ENCODE results near the gene SCCPDH. TPM values are rescaled to one million over a fixed set of nuclear protein-coding genes. Genes with fewer than 3 reads are reported as not detected.
A peak's percentile ranks its signal among the peaks of the same experiment; 100 is the strongest.

SCCPDH gene
- total RNA-seq, 1 experiment from 2014 or later: 32.2 TPM

GRCh38 chr1:246698466-246699094, 25.6 kb upstream of the SCCPDH start:
- intact Hi-C loops (cut with micrococcal nuclease): loop anchor here (1.0 to 2.0 kb wide), 6 partner anchors 9 to 1546 kb away; partner anchors contain the start of genes CNST, SCCPDH and TFB2M
- Mint-ChIP-seq H3K36me3 (ENCODE audit: insufficient read depth, unreplicated experiment) (no peaks in the 10 kb centered on the region), H3K27ac (ENCODE audit: low read depth, unreplicated experiment) (peak overlapping the region; percentile 76), H3K9me3 (ENCODE audit: unreplicated experiment) (no peaks in the 10 kb centered on the region), H3K4me1 (ENCODE audit: insufficient read depth, unreplicated experiment) (peaks cover 14% of the 10 kb centered on the region), H3K27me3 (ENCODE audit: insufficient read depth, unreplicated experiment) (no peaks in the 10 kb centered on the region), H3K4me3 (ENCODE audit: unreplicated experiment) (peak overlapping the region; percentile 69)
- DNase-seq (ENCODE audit: unreplicated experiment): no peak
- ChIA-PET POLR2A (no interaction called here), CTCF (interaction anchor here (0.6 to 16.3 kb wide), 7 partner anchors 10 to 203 kb away, joined by 3 to 464 read pairs (median 6); no protein-coding TSS in a partner anchor)
- BruUV-seq (replicated peaks): no TSS peak
- no peak for TF ChIP-seq CTCF (IDR thresholded peaks at IDR 0.05; ENCODE audit: unreplicated experiment)

- CTCF ChIA-PET: interaction anchor here (0.7 to 7.1 kb wide), 15 partner anchors 9 to 1394 kb away, joined by 3 to 74 read pairs (median 4); partner anchors contain the start of genes SCCPDH and TFB2M
- H3K27me3 Mint-ChIP-seq (ENCODE audit: insufficient read depth, unreplicated experiment): no peaks in the 10 kb centered on the region
- H3K4me3 Mint-ChIP-seq (ENCODE audit: unreplicated experiment): peak overlapping the region; percentile 69
- H3K9me3 Mint-ChIP-seq (ENCODE audit: unreplicated experiment): no peaks in the 10 kb centered on the region
- BruUV-seq (replicated peaks): no TSS peak
- H3K4me1 Mint-ChIP-seq (ENCODE audit: insufficient read depth, unreplicated experiment): peaks cover 14% of the 10 kb centered on the region
- POLR2A ChIA-PET: interaction anchor here (0.7 kb wide), 1 partner anchor 29 kb away, joined by 3 read pairs; no protein-coding TSS in a partner anchor
- peak overlapping the region; percentile 76 for H3K27ac Mint-ChIP-seq (ENCODE audit: low read depth, unreplicated experiment)
- H3K36me3 Mint-ChIP-seq (ENCODE audit: insufficient read depth, unreplicated experiment): no peaks in the 10 kb centered on the region
- TF ChIP-seq CTCF (IDR thresholded peaks at IDR 0.05; ENCODE audit: unreplicated experiment): peak; percentile 96
- intact Hi-C loops (cut with micrococcal nuclease): loop anchor here (1.0 to 2.0 kb wide), 6 partner anchors 10 to 1546 kb away; partner anchors contain the start of genes CNST, SCCPDH and TFB2M
- DNase-seq (ENCODE audit: unreplicated experiment): peak; percentile 98
Measured at GRCh38 chr1:246699095-246699735, 25.0 kb upstream of the SCCPDH start.

- H3K36me3 Mint-ChIP-seq (ENCODE audit: insufficient read depth, unreplicated experiment): no peaks in the 10 kb centered on the region
- TF ChIP-seq CTCF (IDR thresholded peaks at IDR 0.05; ENCODE audit: unreplicated experiment): no peak
- no peak for DNase-seq (ENCODE audit: unreplicated experiment)
- ChIA-PET POLR2A (interaction anchor here (1.6 kb wide), 1 partner anchor 21 kb away, joined by 5 read pairs; the partner anchor contains the start of gene SCCPDH), CTCF (interaction anchor here (0.7 to 5.8 kb wide), 6 partner anchors 9 to 206 kb away, joined by 3 to 74 read pairs (median 4); no protein-coding TSS in a partner anchor)
- peaks cover 2% of the 10 kb centered on the region for H3K9me3 Mint-ChIP-seq (ENCODE audit: unreplicated experiment)
- H3K4me3 Mint-ChIP-seq (ENCODE audit: unreplicated experiment): no peak overlapping the region
- no TSS peak for BruUV-seq (replicated peaks)
- intact Hi-C loops (cut with micrococcal nuclease): no loop called here
- H3K27ac Mint-ChIP-seq (ENCODE audit: low read depth, unreplicated experiment): peak overlapping the region; percentile 85
- H3K27me3 Mint-ChIP-seq (ENCODE audit: insufficient read depth, unreplicated experiment): no peaks in the 10 kb centered on the region
- H3K4me1 Mint-ChIP-seq (ENCODE audit: insufficient read depth, unreplicated experiment): peaks cover 31% of the 10 kb centered on the region
Measured at GRCh38 chr1:246703581-246703980, 20.6 kb upstream of the SCCPDH start.

GRCh38 chr1:246705368-246705767, 18.8 kb upstream of the SCCPDH start:
- H3K4me1 Mint-ChIP-seq (ENCODE audit: insufficient read depth, unreplicated experiment): peaks cover 25% of the 10 kb centered on the region
- H3K9me3 Mint-ChIP-seq (ENCODE audit: unreplicated experiment): peaks cover 16% of the 10 kb centered on the region
- H3K27ac Mint-ChIP-seq (ENCODE audit: low read depth, unreplicated experiment): peak overlapping the region; percentile 85
- intact Hi-C loops (cut with micrococcal nuclease): no loop called here
- no TSS peak for BruUV-seq (replicated peaks)
- DNase-seq (ENCODE audit: unreplicated experiment): peak; percentile 83
- H3K27me3 Mint-ChIP-seq (ENCODE audit: insufficient read depth, unreplicated experiment): no peaks in the 10 kb centered on the region
- peak overlapping the region; percentile 3 for H3K4me3 Mint-ChIP-seq (ENCODE audit: unreplicated experiment)
- ChIA-PET POLR2A (interaction anchor here (1.2 to 1.8 kb wide), 3 partner anchors 10 to 62 kb away, joined by 3 to 6 read pairs (median 5); no protein-coding TSS in a partner anchor), CTCF (interaction anchor here (0.6 to 1.6 kb wide), 6 partner anchors 8 to 210 kb away, joined by 3 to 5 read pairs (median 3); partner anchors contain the start of gene SMYD3)
- H3K36me3 Mint-ChIP-seq (ENCODE audit: insufficient read depth, unreplicated experiment): no peaks in the 10 kb centered on the region
- no peak for TF ChIP-seq CTCF (IDR thresholded peaks at IDR 0.05; ENCODE audit: unreplicated experiment)

All from MCF 10A (cell line).